H9 (cell line): ENCODE data around the gene LRIG1. TPM values are rescaled to one million over a fixed set of nuclear protein-coding genes. Genes with fewer than 3 reads are reported as not detected.

Experiments
- DNase-seq: peaks from one replicate; pipeline ENCODE4 v3.0.0-alpha.2; 2017
- H2AFZ ChIP-seq: one replicate; pipeline ENCODE4 v1.6.1; 2013; ENCODE audit warnings: mild to moderate bottlenecking, low read length, control low read depth, moderate library complexity
- H2AK5ac ChIP-seq: 2 replicates; pipeline ENCODE4 v1.6.1; 2013; ENCODE audit warnings: low read length, control low read depth, mixed read lengths; ENCODE audit not compliant: insufficient read length
- H2BK120ac ChIP-seq: one replicate; pipeline ENCODE4 v1.6.1; 2013; ENCODE audit warnings: low read depth, mild to moderate bottlenecking, low read length, control low read depth, inconsistent platforms; ENCODE audit not compliant: poor library complexity, severe bottlenecking
- H2BK12ac ChIP-seq: 2 replicates; pipeline ENCODE4 v1.6.1; 2013; ENCODE audit warnings: low read length, control low read depth, mixed read lengths, low read depth; ENCODE audit not compliant: insufficient read length
- H2BK15ac ChIP-seq: 2 replicates; pipeline ENCODE4 v1.6.1; 2013; ENCODE audit warnings: low read depth, low read length, control low read depth
- H2BK20ac ChIP-seq: one replicate; pipeline ENCODE4 v1.6.1; 2013; ENCODE audit warnings: low read depth, mild to moderate bottlenecking, low read length, control low read depth, inconsistent platforms; ENCODE audit not compliant: poor library complexity, severe bottlenecking
- H2BK5ac ChIP-seq: 2 replicates; pipeline ENCODE4 v1.6.1; 2013; ENCODE audit warnings: low read length, control low read depth, mixed read lengths; ENCODE audit not compliant: insufficient read length
- H3K14ac ChIP-seq: 2 replicates; pipeline ENCODE4 v1.6.1; 2013; ENCODE audit warnings: low read length, control low read depth; ENCODE audit not compliant: insufficient read depth
- H3K18ac ChIP-seq: 2 replicates; pipeline ENCODE4 v1.6.1; 2013; ENCODE audit warnings: low read depth, mild to moderate bottlenecking, mixed read lengths, low read length, control low read depth; ENCODE audit not compliant: insufficient read length
- H3K23ac ChIP-seq: 2 replicates; pipeline ENCODE4 v1.6.1; 2013; ENCODE audit warnings: low read length, control low read depth, mixed read lengths, low read depth; ENCODE audit not compliant: insufficient read length
- H3K23me2 ChIP-seq: 2 replicates; pipeline ENCODE4 v1.6.1; 2013; ENCODE audit warnings: low read depth, mild to moderate bottlenecking, mixed read lengths, low read length, control low read depth; ENCODE audit not compliant: insufficient read length, poor library complexity, severe bottlenecking
- H3K27ac ChIP-seq: 2 replicates; pipeline ENCODE4 v1.5.1; 2013; ENCODE audit warnings: low read length, control low read depth, mixed read lengths, low read depth; ENCODE audit not compliant: insufficient read length
- H3K27me3 ChIP-seq: 2 replicates; pipeline ENCODE4 v1.6.1; 2013; ENCODE audit warnings: low read length, control low read depth, inconsistent platforms; ENCODE audit not compliant: insufficient read depth
- H3K4ac ChIP-seq: 2 replicates; pipeline ENCODE4 v1.6.1; 2013; ENCODE audit warnings: low read depth, mild to moderate bottlenecking, control low read depth, inconsistent platforms, low read length, moderate library complexity
- H3K4me1 ChIP-seq: 2 replicates; pipeline ENCODE4 v1.6.1; 2013; ENCODE audit warnings: low read length, control low read depth, inconsistent platforms; ENCODE audit not compliant: insufficient read depth
- H3K4me2 ChIP-seq: 2 replicates; pipeline ENCODE4 v1.6.1; 2013; ENCODE audit warnings: low read length, control low read depth, mixed read lengths; ENCODE audit not compliant: insufficient read length, insufficient read depth
- H3K56ac ChIP-seq: 2 replicates; pipeline ENCODE4 v1.6.1; 2013; ENCODE audit warnings: low read depth, mild to moderate bottlenecking, mixed read lengths, low read length, control low read depth; ENCODE audit not compliant: insufficient read length
- H3K79me1 ChIP-seq: 2 replicates; pipeline ENCODE4 v1.6.1; 2013; ENCODE audit warnings: low read depth, mild to moderate bottlenecking, moderate library complexity, low read length, control low read depth, inconsistent platforms; ENCODE audit not compliant: insufficient read depth, poor library complexity, severe bottlenecking
- H3K79me2 ChIP-seq: 2 replicates; pipeline ENCODE4 v1.6.1; 2013; ENCODE audit warnings: low read length, control low read depth, inconsistent platforms; ENCODE audit not compliant: insufficient read depth
- H3K9ac ChIP-seq: 2 replicates; pipeline ENCODE4 v1.6.1; 2013; ENCODE audit warnings: low read length, control low read depth, mixed read lengths; ENCODE audit not compliant: insufficient read length; ENCODE audit errors: extremely low read depth
- H3K9me3 ChIP-seq: one replicate; pipeline ENCODE4 v1.6.1; 2013; ENCODE audit warnings: low read depth, low read length, inconsistent platforms; ENCODE audit not compliant: control insufficient read depth
- H3T11ph ChIP-seq: one replicate; pipeline ENCODE4 v1.6.1; 2013; ENCODE audit warnings: mild to moderate bottlenecking, low read length, control low read depth, inconsistent platforms
- H4K20me1 ChIP-seq: one replicate; pipeline ENCODE4 v1.6.1; 2013; ENCODE audit not compliant: control insufficient read depth, insufficient read length, insufficient read depth
- H4K5ac ChIP-seq: 2 replicates; pipeline ENCODE4 v1.6.1; 2013; ENCODE audit warnings: low read depth, mild to moderate bottlenecking, mixed read lengths, low read length, control low read depth; ENCODE audit not compliant: insufficient read length
- H4K8ac ChIP-seq: replicated peaks from 2 replicates; pipeline ENCODE4 v1.6.1; 2013; ENCODE audit warnings: low read length, control low read depth, mixed read lengths, low read depth; ENCODE audit not compliant: insufficient read length
- H4K91ac ChIP-seq: 2 replicates; pipeline ENCODE4 v1.6.1; 2013; ENCODE audit warnings: low read depth, mild to moderate bottlenecking, moderate library complexity, mixed read lengths, low read length, control low read depth; ENCODE audit not compliant: insufficient read length
- H3K27ac Mint-ChIP-seq, 3 experiments: 2 replicates in 2 of 3; 3 replicates in 1 of 3; pipeline ENCODE4 v1.8.0; 2020 to 2021; ENCODE audit warnings: mixed read lengths in 3 of 3, mild to moderate bottlenecking in 1 of 3, moderate library complexity in 1 of 3
- H3K27me3 Mint-ChIP-seq: 2 replicates; pipeline ENCODE4 v1.8.0; 2021; ENCODE audit warnings: low read depth, mild to moderate bottlenecking, moderate library complexity, mixed read lengths
- H3K36me3 Mint-ChIP-seq, 3 experiments: 2 replicates in 2 of 3; 3 replicates in 1 of 3; pipeline ENCODE4 v1.8.0; 2020 to 2021; ENCODE audit warnings: low read depth in 3 of 3, mixed read lengths in 3 of 3; ENCODE audit not compliant: insufficient read depth in 1 of 3
- H3K4me1 Mint-ChIP-seq, 2 experiments: 2 replicates each; pipeline ENCODE4 v1.8.0; 2020; ENCODE audit warnings: mixed read lengths in 2 of 2
- H3K4me3 Mint-ChIP-seq, 2 experiments: 2 replicates in 1 of 2; 3 replicates in 1 of 2; pipeline ENCODE4 v1.8.0; 2020 to 2021; ENCODE audit warnings: mild to moderate bottlenecking in 2 of 2, mixed read lengths in 2 of 2, moderate library complexity in 1 of 2
- H3K9me3 Mint-ChIP-seq, 2 experiments: 2 replicates in 1 of 2; 3 replicates in 1 of 2; pipeline ENCODE4 v1.8.0; 2020; ENCODE audit warnings: mild to moderate bottlenecking in 2 of 2, mixed read lengths in 2 of 2, moderate library complexity in 1 of 2
- CTCF ChIP-seq: fragments of 200-600 bp; sonication (generic); conservative IDR thresholded peaks from 3 replicates; pipeline ENCODE4 v1.8.0; 2021; ENCODE audit warnings: antibody characterized with exemption, mild to moderate bottlenecking
- WGBS: extraction: QIAGEN DNeasy Blood & Tissue Kit; methylation state at CpG from one replicate; pipeline ENCODE4 v1.1.7; 2013; ENCODE audit warnings: missing lambda C conversion rate, low lambda C conversion rate, mixed read lengths; ENCODE audit not compliant: insufficient read length; ENCODE audit errors: extremely low coverage; 5-methylcytosine and 5-hydroxymethylcytosine counted together
- total RNA-seq: library from RNA; stranded (reverse); gene quantifications from 2 replicates; pipeline ENCODE4 v1.2.1, GENCODE V29; 2021

The LRIG1 gene
- total RNA-seq, 1 experiment from 2014 or later = 70.3 TPM

GRCh38 chr3:66473692-66474091 lies 27.1 kb downstream of the LRIG1 start:
- H2BK5ac ChIP-seq = no peak overlapping the region
- no peaks in the 10 kb centered on the region for H3K9me3 Mint-ChIP-seq
- H3K27ac Mint-ChIP-seq = peak overlapping the region in 1 of 3 experiments; percentile 82; a peak in 1 of 7 replicates
- H3K27me3 ChIP-seq = no peaks in the 10 kb centered on the region
- peaks cover 15 to 46% of the 10 kb centered on the region in 2 experiments for H3K4me1 Mint-ChIP-seq
- no peak overlapping the region for H3K4me2 ChIP-seq
- H3K27me3 Mint-ChIP-seq = no peaks in the 10 kb centered on the region
- H3K4me3 Mint-ChIP-seq = no peak overlapping the region
- no peak overlapping the region for H2AK5ac ChIP-seq
- H2BK15ac ChIP-seq = no peak overlapping the region
- H3K56ac ChIP-seq = no peak overlapping the region
- H3K9me3 ChIP-seq = no peaks in the 10 kb centered on the region
- H4K91ac ChIP-seq = no peak overlapping the region
- H3K27ac ChIP-seq = no peak overlapping the region
- H3K4ac ChIP-seq = no peak overlapping the region
- H2BK12ac ChIP-seq = no peak overlapping the region
- no peak for DNase-seq
- no peak for TF ChIP-seq CTCF
- H3K14ac ChIP-seq = no peak overlapping the region
- no peak overlapping the region for H3K9ac ChIP-seq
- H3K23me2 ChIP-seq = no peaks in the 10 kb centered on the region
- no peaks in the 10 kb centered on the region for H4K20me1 ChIP-seq
- no peak overlapping the region for H3T11ph ChIP-seq
- peaks cover 1 to 4% (median 3%) of the 10 kb centered on the region in 3 experiments; a peak in 5 of 7 replicates for H3K36me3 Mint-ChIP-seq
- H4K5ac ChIP-seq = no peak overlapping the region
- no peak overlapping the region for H3K23ac ChIP-seq
- WGBS = no CpG with 5 or more reads among the region's 11 CpGs
- no peak overlapping the region for H3K18ac ChIP-seq
- no peak overlapping the region for H2BK20ac ChIP-seq
- H2AFZ ChIP-seq = no peak overlapping the region
- no peak overlapping the region for H2BK120ac ChIP-seq
- no peak overlapping the region for H4K8ac ChIP-seq
- H3K79me1 ChIP-seq = peaks cover 15% of the 10 kb centered on the region
- peaks cover 80% of the 10 kb centered on the region for H3K79me2 ChIP-seq
- peaks cover 35% of the 10 kb centered on the region for H3K4me1 ChIP-seq
